HL-60 (cell line): ENCODE measurements around the gene KRTAP2-3.

ENCODE experiments used
- DNase-seq, 2 experiments: peaks; one replicate each; pipeline ENCODE4 v3.0.0-alpha.2; 2010 to 2020; ENCODE audit warnings: low read depth in 1 of 2, low spot score in 1 of 2
- H3K27ac ChIP-seq: fragments of 250-450 bp; sonication (Bioruptor Pico); replicated peaks from 2 replicates; pipeline ENCODE4 v1.5.1; 2020; ENCODE audit warnings: mild to moderate bottlenecking, moderate library complexity
- H3K27me3 ChIP-seq: fragments of 250-450 bp; sonication (Bioruptor Pico); 2 replicates; pipeline ENCODE4 v1.5.1; 2021; ENCODE audit warnings: mild to moderate bottlenecking, moderate library complexity; ENCODE audit not compliant: insufficient read depth, poor library complexity, severe bottlenecking
- H3K4me3 ChIP-seq: replicated peaks from 2 replicates; pipeline ENCODE4 v1.5.1; 2011; ENCODE audit warnings: mild to moderate bottlenecking, control low read depth, low read length; ENCODE audit not compliant: insufficient read depth
- GABPA ChIP-seq: IDR thresholded peaks from 2 replicates; pipeline ENCODE4 v1.6.1; 2012; ENCODE audit warnings: low read depth
- POLR2AphosphoS5 ChIP-seq: IDR thresholded peaks from 2 replicates; pipeline ENCODE4 v1.6.1; 2012; ENCODE audit warnings: low read depth
- SPI1 ChIP-seq: IDR thresholded peaks from 2 replicates; pipeline ENCODE4 v1.6.1; 2012; ENCODE audit warnings: low read depth, mild to moderate bottlenecking, borderline replicate concordance
- TF ChIP-seq, protein P1 (sequence below): IDR thresholded peaks from 2 replicates; pipeline ENCODE4 v1.6.1; 2012; ENCODE audit warnings: low read depth; ENCODE audit not compliant: insufficient replicate concordance
- TF ChIP-seq, protein P2 (sequence below): IDR thresholded peaks from one replicate; pipeline ENCODE4 v1.5.1; 2011; ENCODE audit warnings: low read length, control low read depth, inconsistent platforms; ENCODE audit not compliant: insufficient read depth

KRTAP2-3 gene

DNA sequence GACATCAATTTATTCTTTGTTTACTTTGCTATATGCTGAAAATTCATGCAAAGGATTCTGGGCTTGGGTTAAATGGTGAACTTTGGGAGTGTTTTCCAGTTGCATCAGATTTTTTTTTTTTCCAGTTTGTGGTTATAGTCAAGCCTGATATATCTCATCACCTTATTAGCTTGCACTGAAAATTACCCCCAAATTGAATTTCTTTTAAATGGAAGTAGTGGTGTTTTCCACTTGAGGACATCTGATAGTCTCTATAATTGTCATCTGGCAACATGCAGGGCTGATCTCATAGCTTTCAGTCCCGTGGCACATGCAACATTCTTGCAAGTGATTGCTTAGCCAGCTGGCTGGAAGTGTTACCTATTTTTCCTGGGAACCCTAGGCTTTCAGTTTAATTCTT lies 46.3 kb downstream of the KRTAP2-3 start:
- no peak overlapping the region for H3K27ac ChIP-seq
- H3K27me3 ChIP-seq, result no peaks in the 10 kb centered on the region
- H3K4me3 ChIP-seq, result no peak overlapping the region
- TF ChIP-seq SPI1 (no peak), POLR2AphosphoS5 (no peak), GABPA (no peak)
- TF ChIP-seq, protein P1, sequence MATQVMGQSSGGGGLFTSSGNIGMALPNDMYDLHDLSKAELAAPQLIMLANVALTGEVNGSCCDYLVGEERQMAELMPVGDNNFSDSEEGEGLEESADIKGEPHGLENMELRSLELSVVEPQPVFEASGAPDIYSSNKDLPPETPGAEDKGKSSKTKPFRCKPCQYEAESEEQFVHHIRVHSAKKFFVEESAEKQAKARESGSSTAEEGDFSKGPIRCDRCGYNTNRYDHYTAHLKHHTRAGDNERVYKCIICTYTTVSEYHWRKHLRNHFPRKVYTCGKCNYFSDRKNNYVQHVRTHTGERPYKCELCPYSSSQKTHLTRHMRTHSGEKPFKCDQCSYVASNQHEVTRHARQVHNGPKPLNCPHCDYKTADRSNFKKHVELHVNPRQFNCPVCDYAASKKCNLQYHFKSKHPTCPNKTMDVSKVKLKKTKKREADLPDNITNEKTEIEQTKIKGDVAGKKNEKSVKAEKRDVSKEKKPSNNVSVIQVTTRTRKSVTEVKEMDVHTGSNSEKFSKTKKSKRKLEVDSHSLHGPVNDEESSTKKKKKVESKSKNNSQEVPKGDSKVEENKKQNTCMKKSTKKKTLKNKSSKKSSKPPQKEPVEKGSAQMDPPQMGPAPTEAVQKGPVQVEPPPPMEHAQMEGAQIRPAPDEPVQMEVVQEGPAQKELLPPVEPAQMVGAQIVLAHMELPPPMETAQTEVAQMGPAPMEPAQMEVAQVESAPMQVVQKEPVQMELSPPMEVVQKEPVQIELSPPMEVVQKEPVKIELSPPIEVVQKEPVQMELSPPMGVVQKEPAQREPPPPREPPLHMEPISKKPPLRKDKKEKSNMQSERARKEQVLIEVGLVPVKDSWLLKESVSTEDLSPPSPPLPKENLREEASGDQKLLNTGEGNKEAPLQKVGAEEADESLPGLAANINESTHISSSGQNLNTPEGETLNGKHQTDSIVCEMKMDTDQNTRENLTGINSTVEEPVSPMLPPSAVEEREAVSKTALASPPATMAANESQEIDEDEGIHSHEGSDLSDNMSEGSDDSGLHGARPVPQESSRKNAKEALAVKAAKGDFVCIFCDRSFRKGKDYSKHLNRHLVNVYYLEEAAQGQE, result no peak
- TF ChIP-seq, protein P2, sequence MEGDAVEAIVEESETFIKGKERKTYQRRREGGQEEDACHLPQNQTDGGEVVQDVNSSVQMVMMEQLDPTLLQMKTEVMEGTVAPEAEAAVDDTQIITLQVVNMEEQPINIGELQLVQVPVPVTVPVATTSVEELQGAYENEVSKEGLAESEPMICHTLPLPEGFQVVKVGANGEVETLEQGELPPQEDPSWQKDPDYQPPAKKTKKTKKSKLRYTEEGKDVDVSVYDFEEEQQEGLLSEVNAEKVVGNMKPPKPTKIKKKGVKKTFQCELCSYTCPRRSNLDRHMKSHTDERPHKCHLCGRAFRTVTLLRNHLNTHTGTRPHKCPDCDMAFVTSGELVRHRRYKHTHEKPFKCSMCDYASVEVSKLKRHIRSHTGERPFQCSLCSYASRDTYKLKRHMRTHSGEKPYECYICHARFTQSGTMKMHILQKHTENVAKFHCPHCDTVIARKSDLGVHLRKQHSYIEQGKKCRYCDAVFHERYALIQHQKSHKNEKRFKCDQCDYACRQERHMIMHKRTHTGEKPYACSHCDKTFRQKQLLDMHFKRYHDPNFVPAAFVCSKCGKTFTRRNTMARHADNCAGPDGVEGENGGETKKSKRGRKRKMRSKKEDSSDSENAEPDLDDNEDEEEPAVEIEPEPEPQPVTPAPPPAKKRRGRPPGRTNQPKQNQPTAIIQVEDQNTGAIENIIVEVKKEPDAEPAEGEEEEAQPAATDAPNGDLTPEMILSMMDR, result no peak
- no peak for DNase-seq

DNA sequence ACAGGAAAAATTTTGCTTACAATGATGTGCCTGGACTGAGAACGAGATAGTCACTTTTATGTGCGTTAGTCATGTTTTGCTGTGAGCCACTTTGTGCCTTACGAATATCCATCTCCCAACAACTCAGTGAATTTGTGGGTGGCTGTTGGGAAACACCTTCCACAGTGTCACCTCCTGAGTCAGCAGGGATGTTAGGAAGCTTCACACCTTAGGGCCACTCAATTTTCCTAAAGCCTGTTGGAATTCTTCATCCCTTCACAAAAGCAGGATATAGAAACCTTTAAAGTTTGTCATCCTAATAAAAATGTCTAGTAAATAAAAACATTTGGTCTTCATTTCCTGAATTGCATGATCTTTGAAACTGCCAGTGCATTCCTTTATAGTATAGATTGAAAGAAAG lies 46.7 kb downstream of the KRTAP2-3 start:
- Histone ChIP-seq H3K27me3 (no peaks in the 10 kb centered on the region), H3K4me3 (no peak overlapping the region), H3K27ac (no peak overlapping the region)
- DNase-seq, result no peak
- TF ChIP-seq, protein P1, result no peak
- TF ChIP-seq GABPA, result no peak
- no peak for TF ChIP-seq SPI1
- TF ChIP-seq POLR2AphosphoS5, result no peak
- TF ChIP-seq, protein P2, result no peak

DNA sequence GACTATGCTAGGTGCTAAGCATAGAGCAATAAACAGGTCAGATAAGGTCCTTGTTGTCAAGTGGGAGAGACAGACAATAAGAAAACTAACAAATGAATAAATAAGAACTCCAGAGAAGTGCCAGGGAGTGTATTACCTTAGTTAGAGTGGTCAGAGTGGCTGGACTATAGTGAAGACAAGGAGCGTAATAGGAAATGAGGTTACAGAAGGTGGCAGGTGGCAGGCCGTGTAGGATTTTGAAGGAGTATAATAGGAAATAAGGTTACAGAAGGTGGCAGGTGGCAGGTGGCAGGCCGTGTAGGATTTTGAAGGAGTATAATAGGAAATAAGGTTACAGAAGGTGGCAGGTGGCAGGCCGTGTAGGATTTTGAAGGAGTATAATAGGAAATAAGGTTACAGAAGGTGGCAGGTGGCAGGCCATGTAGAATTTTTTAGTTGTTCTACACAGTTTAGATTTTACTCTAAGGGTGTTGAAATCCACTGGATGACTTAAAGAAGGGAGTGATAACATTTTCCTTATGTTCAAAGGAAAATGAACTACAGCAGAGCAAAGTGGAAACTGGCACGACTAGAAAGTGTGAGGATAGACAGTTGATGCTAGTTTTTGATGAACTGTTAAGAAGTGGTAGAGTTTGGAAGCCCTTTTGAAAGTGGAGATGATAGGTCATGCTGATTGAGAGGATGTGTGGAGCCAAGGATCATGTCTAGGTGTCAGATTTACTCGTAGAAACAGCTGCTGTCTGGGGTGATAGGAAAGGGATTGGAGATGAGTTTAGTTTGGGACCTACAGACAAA lies 47.4 kb downstream of the KRTAP2-3 start:
- no peak overlapping the region for H3K27ac ChIP-seq
- TF ChIP-seq, protein P1, result no peak
- TF ChIP-seq POLR2AphosphoS5 (no peak), GABPA (no peak), SPI1 (no peak)
- TF ChIP-seq, protein P2, result no peak
- no peak for DNase-seq
- no peak overlapping the region for H3K4me3 ChIP-seq
- peaks cover 2% of the 10 kb centered on the region for H3K27me3 ChIP-seq
